ENCODE results near the gene RXRA.

Gene RXRA

DNA sequence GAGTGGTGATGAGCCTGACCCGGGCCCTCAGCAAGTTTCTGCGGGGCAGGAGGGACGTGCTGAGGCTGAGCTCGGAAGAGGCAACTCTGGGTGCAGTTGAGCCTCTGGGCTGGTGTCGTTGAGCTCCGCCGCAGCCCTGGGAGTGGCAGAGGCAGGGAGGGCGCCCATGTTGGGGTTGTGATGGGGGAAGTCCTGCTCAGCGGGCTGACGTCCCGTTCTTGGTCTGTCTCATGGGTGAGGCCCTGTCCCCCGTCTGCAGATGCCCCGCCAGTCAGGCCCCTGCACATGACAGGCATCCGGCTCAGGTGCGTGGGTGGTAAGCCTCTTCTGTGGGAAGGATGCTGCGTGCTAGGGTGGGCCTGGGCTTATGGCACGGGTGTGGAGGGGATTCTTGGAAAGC is 64.3 kb downstream of the RXRA start:
- H3K4me3 ChIP-seq (ENCODE audit: low read length), result no peak overlapping the region
- H3K4me1 ChIP-seq (ENCODE audit: control insufficient read depth, low read depth, low read length), result no peaks in the 10 kb centered on the region
- H3K9ac ChIP-seq (ENCODE audit: low read length), result no peak overlapping the region
- no peaks in the 10 kb centered on the region for H3K36me3 ChIP-seq (ENCODE audit: control insufficient read depth, low read depth, low read length)
- no peaks in the 10 kb centered on the region for H3K27me3 ChIP-seq (ENCODE audit: control insufficient read depth, insufficient read depth, low read length)
- no peak overlapping the region for H3K27ac ChIP-seq (ENCODE audit: low read length)
- H3K9me3 ChIP-seq (ENCODE audit: control insufficient read depth, low read depth, low read length), result no peaks in the 10 kb centered on the region

DNA sequence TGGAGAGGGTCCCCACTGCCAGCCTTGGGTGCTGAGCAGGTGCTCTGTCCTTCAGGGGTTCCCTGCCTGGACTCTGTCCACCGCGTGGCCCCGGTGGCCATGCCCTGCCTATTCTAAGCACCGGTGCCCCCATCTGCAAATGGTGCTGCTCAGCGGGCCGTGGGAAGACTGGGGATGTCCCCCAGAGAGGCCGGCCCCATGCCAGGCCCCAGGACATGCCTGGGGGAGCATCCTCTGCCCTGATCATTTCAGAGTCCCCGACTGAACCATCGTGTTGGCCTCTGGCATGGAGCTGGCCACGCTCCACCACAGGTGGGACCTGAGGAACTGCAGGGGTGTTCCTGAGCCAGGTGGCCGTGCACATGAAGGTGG is 64.7 kb downstream of the RXRA start:
- Histone ChIP-seq H3K9ac (ENCODE audit: low read length) (no peak overlapping the region), H3K36me3 (ENCODE audit: control insufficient read depth, low read depth, low read length) (no peaks in the 10 kb centered on the region), H3K27ac (ENCODE audit: low read length) (no peak overlapping the region), H3K27me3 (ENCODE audit: control insufficient read depth, insufficient read depth, low read length) (no peaks in the 10 kb centered on the region), H3K4me3 (ENCODE audit: low read length) (no peak overlapping the region), H3K4me1 (ENCODE audit: control insufficient read depth, low read depth, low read length) (no peaks in the 10 kb centered on the region), H3K9me3 (ENCODE audit: control insufficient read depth, low read depth, low read length) (no peaks in the 10 kb centered on the region)

DNA sequence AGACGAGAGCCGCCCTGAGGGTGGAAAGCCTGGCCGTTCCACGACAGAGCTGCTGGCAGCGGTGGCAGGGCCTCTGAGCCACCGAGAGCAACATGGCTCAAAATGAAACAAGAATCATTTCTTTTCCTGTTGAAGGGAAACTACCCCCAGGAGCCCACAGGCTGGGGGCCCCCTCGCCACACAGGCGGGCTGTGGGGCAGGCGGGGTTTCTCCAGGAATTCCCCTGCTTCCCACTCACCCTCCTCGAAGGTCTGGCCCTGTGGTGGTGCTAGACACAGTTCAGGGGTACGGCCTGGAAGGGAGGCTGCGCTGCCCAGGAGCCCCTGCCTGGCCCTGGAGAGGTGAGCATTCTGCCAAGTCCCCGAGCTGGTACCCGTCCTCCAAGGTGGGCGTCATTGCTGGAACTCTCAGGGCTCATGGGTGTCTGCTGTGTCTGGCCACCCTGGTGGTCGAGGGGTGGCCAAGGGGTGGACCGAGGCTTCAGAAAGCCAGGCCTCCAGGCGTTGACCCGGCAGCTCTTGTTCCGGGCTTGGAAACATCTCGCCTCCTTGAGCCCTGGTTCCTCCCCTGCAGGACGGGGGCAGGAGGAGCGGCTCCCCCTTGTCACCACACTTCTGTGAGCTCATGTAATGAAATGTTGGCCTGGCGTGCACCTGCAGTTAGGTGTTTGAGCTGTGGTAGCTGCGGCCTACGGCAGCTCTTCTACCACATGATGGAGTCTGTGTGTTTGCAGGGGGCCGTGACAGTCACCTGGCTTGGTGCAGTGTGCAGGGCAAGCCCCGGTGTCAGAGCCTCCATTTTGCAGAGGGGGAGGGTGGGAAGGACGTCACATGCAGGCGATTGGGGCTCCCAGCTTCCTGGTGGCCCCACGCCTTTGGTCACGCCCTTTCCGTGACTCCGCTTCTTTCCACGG is 65.3 kb downstream of the RXRA start:
- Histone ChIP-seq H3K36me3 (ENCODE audit: control insufficient read depth, low read depth, low read length) (no peaks in the 10 kb centered on the region), H3K9me3 (ENCODE audit: control insufficient read depth, low read depth, low read length) (no peaks in the 10 kb centered on the region), H3K27me3 (ENCODE audit: control insufficient read depth, insufficient read depth, low read length) (no peaks in the 10 kb centered on the region), H3K9ac (ENCODE audit: low read length) (no peak overlapping the region), H3K27ac (ENCODE audit: low read length) (no peak overlapping the region), H3K4me1 (ENCODE audit: control insufficient read depth, low read depth, low read length) (no peaks in the 10 kb centered on the region), H3K4me3 (ENCODE audit: low read length) (no peak overlapping the region)

DNA sequence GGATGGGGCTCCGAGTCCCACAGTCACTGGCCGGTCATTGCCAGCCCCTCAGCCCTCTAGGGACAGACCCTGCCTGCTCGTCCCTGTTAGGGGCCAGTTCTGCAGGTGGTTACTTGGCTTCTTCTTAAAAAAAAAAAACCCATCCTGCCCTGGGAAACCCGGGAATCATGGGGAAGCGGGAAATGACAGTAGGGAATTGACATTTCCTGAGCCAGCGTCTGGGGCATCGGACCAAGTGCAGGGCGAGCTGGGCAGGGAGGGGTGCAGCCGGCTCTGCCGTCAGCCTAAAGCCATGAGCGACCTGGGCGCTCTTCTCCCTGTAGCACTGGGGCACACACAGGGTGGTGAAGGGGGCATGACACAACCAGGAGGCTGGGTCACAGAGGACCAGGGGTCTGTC is 66.6 kb downstream of the RXRA start:
- Histone ChIP-seq H3K9ac (ENCODE audit: low read length) (no peak overlapping the region), H3K27me3 (ENCODE audit: control insufficient read depth, insufficient read depth, low read length) (no peaks in the 10 kb centered on the region), H3K36me3 (ENCODE audit: control insufficient read depth, low read depth, low read length) (no peaks in the 10 kb centered on the region), H3K9me3 (ENCODE audit: control insufficient read depth, low read depth, low read length) (no peaks in the 10 kb centered on the region), H3K4me1 (ENCODE audit: control insufficient read depth, low read depth, low read length) (no peaks in the 10 kb centered on the region), H3K4me3 (ENCODE audit: low read length) (no peak overlapping the region), H3K27ac (ENCODE audit: low read length) (no peak overlapping the region)

DNA sequence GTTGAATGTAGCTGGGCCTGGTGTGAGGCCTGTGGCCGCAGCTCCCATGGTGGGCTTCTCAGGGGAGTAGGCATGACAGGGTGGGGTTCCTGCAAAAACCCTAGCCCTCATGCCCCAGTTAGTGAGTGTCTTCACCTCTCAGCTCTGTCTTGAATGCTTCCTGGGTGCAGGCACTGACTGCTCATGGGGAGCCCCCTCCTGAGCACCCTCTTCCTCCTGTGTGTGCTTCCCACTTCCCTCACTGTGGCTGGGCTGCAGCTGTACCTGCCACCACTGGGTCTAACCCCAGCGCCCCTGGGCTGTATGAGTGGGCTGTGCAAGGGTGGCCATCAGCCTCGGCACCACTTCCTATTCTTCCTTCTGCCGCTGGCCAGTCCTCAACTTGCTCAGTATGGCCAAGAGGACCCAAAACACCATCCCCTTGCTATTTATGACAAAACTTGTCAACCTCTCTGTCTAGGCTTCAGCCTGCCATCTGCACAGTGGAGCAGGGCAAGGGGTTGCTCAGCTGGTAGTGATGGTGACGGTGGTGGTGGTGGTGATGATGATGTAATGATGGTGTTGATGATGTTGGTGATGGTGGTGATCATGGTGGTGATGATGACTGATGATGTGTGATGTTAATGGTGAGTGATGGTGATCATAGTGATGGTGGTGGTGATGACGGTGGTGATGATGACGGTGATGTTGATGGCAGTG is 67.5 kb downstream of the RXRA start:
- no peaks in the 10 kb centered on the region for H3K27me3 ChIP-seq (ENCODE audit: control insufficient read depth, insufficient read depth, low read length)
- H3K9ac ChIP-seq (ENCODE audit: low read length), result no peak overlapping the region
- H3K27ac ChIP-seq (ENCODE audit: low read length), result no peak overlapping the region
- no peaks in the 10 kb centered on the region for H3K36me3 ChIP-seq (ENCODE audit: control insufficient read depth, low read depth, low read length)
- H3K4me1 ChIP-seq (ENCODE audit: control insufficient read depth, low read depth, low read length), result no peaks in the 10 kb centered on the region
- no peaks in the 10 kb centered on the region for H3K9me3 ChIP-seq (ENCODE audit: control insufficient read depth, low read depth, low read length)
- H3K4me3 ChIP-seq (ENCODE audit: low read length), result no peak overlapping the region

DNA sequence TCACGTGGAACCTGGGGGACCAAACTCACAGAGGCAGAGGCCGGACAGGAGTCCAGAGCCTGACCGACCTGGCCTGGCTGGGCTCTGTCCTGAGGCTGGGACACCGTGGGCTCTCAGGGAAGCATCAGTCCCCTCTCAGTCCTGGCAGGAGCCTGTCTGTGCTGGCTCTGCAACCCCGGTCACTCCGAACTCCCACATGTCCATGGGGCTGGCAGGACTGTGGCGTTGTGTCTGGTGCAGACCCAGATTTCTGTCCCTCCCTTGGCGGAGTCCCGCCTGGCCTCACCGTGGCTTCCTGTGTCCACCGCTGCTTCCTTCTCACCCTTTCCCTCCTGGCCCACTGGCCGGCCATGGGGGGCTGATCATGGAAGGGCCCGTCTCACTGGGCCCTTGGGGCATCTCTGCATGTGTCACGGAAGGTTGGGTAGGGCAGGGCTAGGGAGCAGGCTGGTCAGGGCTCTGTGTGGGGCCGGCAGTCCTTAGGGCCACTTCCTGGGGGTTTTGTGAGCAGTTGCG is 68.8 kb downstream of the RXRA start:
- H3K4me1 ChIP-seq (ENCODE audit: control insufficient read depth, low read depth, low read length), result no peaks in the 10 kb centered on the region
- peaks cover 7% of the 10 kb centered on the region for H3K9me3 ChIP-seq (ENCODE audit: control insufficient read depth, low read depth, low read length)
- H3K9ac ChIP-seq (ENCODE audit: low read length), result no peak overlapping the region
- no peak overlapping the region for H3K27ac ChIP-seq (ENCODE audit: low read length)
- no peak overlapping the region for H3K4me3 ChIP-seq (ENCODE audit: low read length)
- H3K36me3 ChIP-seq (ENCODE audit: control insufficient read depth, low read depth, low read length), result no peaks in the 10 kb centered on the region
- no peaks in the 10 kb centered on the region for H3K27me3 ChIP-seq (ENCODE audit: control insufficient read depth, insufficient read depth, low read length)

DNA sequence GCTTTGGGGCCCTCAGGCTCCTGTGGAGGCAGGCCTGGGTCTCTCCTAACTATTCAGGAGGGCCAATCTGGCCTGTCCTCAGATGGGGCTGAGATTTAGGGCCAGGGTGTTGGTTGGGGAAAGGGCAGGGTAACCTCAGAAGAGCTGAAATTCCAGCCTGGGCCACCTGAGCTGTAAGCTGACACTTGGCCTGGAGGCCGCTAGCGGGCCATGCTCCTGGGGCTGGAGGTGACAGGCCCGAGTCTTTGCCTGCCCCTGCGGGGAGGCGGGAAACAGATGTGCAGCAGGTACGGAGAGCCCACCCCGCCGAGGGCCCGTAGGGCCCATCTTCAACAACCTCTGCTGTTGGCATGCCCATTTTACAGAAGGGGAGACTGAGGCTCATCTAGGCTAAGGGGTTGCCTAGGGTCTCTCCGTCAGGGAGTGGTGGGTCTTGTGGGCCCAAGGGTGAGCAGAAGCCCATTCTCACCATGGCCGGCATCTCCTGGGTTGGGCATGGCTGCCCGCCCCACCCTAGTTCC is 69.5 kb downstream of the RXRA start:
- H3K27me3 ChIP-seq (ENCODE audit: control insufficient read depth, insufficient read depth, low read length), result no peaks in the 10 kb centered on the region
- H3K9ac ChIP-seq (ENCODE audit: low read length), result no peak overlapping the region
- no peaks in the 10 kb centered on the region for H3K4me1 ChIP-seq (ENCODE audit: control insufficient read depth, low read depth, low read length)
- no peak overlapping the region for H3K4me3 ChIP-seq (ENCODE audit: low read length)
- peaks cover 7% of the 10 kb centered on the region for H3K9me3 ChIP-seq (ENCODE audit: control insufficient read depth, low read depth, low read length)
- H3K36me3 ChIP-seq (ENCODE audit: control insufficient read depth, low read depth, low read length), result no peaks in the 10 kb centered on the region
- H3K27ac ChIP-seq (ENCODE audit: low read length), result no peak overlapping the region

DNA sequence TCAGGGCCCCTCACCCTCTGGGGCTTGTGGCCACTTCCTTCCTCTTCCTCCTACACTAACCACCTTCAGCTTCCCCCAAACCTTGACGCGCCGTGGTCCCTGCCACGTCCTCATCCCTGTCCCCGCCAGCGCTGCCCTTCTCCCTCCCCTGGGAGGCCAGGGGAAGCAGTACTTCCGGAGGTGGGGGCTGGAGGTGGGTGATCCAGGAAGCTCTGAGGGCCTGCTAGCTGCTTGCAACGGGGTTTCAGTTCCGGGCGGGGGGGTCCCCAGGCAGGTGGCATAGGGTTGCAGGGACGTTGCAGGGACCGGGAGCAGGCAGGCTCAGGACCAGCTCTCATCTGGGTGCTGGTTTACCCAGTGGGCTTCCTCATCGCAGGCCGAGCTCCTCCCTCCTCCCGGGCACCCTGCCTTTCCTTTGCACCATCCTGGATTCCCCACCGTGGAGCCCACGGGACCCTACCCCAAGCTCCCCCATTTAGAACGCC is 70.0 kb downstream of the RXRA start:
- no peaks in the 10 kb centered on the region for H3K27me3 ChIP-seq (ENCODE audit: control insufficient read depth, insufficient read depth, low read length)
- no peaks in the 10 kb centered on the region for H3K36me3 ChIP-seq (ENCODE audit: control insufficient read depth, low read depth, low read length)
- H3K4me3 ChIP-seq (ENCODE audit: low read length), result no peak overlapping the region
- no peak overlapping the region for H3K9ac ChIP-seq (ENCODE audit: low read length)
- H3K27ac ChIP-seq (ENCODE audit: low read length), result no peak overlapping the region
- H3K4me1 ChIP-seq (ENCODE audit: control insufficient read depth, low read depth, low read length), result no peaks in the 10 kb centered on the region
- H3K9me3 ChIP-seq (ENCODE audit: control insufficient read depth, low read depth, low read length), result peaks cover 7% of the 10 kb centered on the region

DNA sequence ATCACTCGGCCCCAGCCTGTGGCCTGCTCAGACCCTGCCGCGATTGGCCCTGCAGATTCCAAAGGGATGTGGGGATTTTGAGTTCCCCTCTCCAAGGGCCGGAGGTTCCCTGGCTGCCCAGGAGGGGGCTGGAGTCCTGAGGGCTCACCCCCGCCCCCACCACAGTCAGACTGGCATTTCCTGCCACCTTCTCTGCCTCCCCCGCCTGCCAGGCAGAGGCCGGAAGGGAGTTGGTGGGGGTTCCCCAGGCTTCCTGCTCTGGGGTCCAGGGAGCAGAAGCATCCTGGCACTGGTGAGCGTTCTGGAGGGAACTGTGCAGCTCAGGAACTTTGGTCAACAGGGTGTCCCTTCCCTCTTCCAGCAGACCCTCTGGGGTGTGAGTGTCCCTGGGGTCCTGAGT is 70.6 kb downstream of the RXRA start:
- Histone ChIP-seq H3K27ac (ENCODE audit: low read length) (no peak overlapping the region), H3K4me3 (ENCODE audit: low read length) (no peak overlapping the region), H3K27me3 (ENCODE audit: control insufficient read depth, insufficient read depth, low read length) (no peaks in the 10 kb centered on the region), H3K4me1 (ENCODE audit: control insufficient read depth, low read depth, low read length) (no peaks in the 10 kb centered on the region), H3K36me3 (ENCODE audit: control insufficient read depth, low read depth, low read length) (no peaks in the 10 kb centered on the region), H3K9ac (ENCODE audit: low read length) (no peak overlapping the region), H3K9me3 (ENCODE audit: control insufficient read depth, low read depth, low read length) (peaks cover 7% of the 10 kb centered on the region)

DNA sequence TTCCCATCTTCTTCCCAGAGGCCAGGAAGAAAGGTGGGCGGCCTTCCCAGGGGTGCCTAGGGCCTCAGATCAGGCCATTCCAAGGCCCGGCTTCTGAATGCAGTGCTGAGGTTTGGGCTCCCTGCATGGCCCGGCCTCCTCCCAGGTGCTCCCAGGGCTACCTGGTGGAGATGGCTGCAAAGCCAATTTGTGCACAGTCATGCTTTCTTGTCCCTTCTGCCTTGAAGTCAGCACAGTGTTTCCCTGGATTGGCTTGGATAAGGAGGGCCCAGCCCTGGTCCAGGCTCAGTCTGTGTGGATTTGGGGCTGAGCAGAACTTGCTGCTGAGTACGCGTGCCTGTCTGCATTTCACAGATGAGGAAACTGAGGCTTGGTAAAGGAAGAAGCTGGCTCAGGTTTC is 72.5 kb downstream of the RXRA start:
- no peak overlapping the region for H3K27ac ChIP-seq (ENCODE audit: low read length)
- H3K9ac ChIP-seq (ENCODE audit: low read length), result no peak overlapping the region
- H3K9me3 ChIP-seq (ENCODE audit: control insufficient read depth, low read depth, low read length), result peaks cover 7% of the 10 kb centered on the region
- no peaks in the 10 kb centered on the region for H3K27me3 ChIP-seq (ENCODE audit: control insufficient read depth, insufficient read depth, low read length)
- no peaks in the 10 kb centered on the region for H3K36me3 ChIP-seq (ENCODE audit: control insufficient read depth, low read depth, low read length)
- H3K4me1 ChIP-seq (ENCODE audit: control insufficient read depth, low read depth, low read length), result no peaks in the 10 kb centered on the region
- H3K4me3 ChIP-seq (ENCODE audit: low read length), result no peak overlapping the region

DNA sequence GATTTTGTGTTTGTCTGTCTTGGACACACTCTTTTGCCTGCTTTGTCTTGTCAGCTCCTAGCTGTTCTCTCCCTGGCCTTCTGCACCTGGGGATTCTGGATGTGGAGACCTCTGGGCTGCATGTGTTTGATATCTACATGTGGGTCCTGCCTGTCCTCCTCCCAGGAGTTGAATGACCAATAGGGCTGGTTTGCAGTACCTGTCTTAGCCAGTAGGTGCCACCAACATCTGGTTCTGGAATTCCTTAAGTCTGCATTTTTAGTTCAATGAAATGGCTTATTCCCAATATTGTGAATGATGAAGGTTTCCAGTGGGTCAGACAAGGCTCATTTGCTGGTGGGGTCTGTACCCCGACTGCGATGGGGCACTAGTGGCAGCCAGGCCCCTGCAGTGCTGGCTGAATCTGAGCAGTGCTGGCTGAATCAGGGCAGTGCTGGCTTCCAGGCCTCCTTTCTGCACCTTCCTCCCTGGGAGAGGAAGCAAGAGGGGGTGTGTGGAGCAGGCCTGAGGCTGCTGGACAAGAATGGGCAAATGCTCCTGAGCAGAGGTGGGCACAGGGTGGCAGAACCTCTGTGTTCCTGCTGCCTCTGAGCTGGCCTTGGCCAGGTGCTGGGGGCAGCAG is 73.3 kb downstream of the RXRA start:
- H3K36me3 ChIP-seq (ENCODE audit: control insufficient read depth, low read depth, low read length), result no peaks in the 10 kb centered on the region
- H3K27ac ChIP-seq (ENCODE audit: low read length), result no peak overlapping the region
- no peaks in the 10 kb centered on the region for H3K4me1 ChIP-seq (ENCODE audit: control insufficient read depth, low read depth, low read length)
- H3K9ac ChIP-seq (ENCODE audit: low read length), result no peak overlapping the region
- no peak overlapping the region for H3K4me3 ChIP-seq (ENCODE audit: low read length)
- peaks cover 7% of the 10 kb centered on the region for H3K9me3 ChIP-seq (ENCODE audit: control insufficient read depth, low read depth, low read length)
- no peaks in the 10 kb centered on the region for H3K27me3 ChIP-seq (ENCODE audit: control insufficient read depth, insufficient read depth, low read length)

Data from iPS-18a (cell line).